Measurements from ENCODE around the gene HOXB7. TPM values are rescaled to one million over a fixed set of nuclear protein-coding genes. Genes with fewer than 3 reads are reported as not detected.
A peak's percentile ranks its signal among the peaks of the same experiment; 100 is the strongest.

HOXB7 gene
- total and polyA plus RNA-seq, 2 experiments from 2014 or later, result 11.1 to 18.9 TPM

DNA sequence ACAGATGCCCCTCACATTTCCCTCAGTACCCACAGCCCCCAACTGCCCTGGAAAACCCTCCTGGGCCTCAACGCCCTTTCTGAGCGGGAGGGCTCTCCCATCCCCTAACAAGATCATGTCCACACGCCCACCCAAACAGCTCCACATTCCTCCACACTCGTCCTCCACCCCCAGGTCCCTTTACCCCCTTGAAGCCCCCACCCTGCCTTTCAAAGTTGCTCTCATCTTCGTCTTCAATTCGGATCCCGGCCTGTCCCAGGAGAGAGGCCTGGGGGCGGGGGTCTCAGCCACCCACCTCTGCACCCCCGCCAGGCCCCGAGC is 47.0 kb downstream of the HOXB7 start:
- DNase-seq, result no peak
- H3K9me3 ChIP-seq (ENCODE audit: low read depth), result no peaks in the 10 kb centered on the region
- WGBS, 2 experiments (ENCODE audit: low coverage in 1 of 2, low lambda C conversion rate in 2 of 2, missing lambda C conversion rate in 2 of 2), result 16 to 35% methylated on average over 3 to 10 of the region's 10 CpGs
- H3K4me3 ChIP-seq, result peak overlapping the region; percentile 82
- no peaks in the 10 kb centered on the region for H3F3A ChIP-seq (ENCODE audit: insufficient read depth)
- H3K27ac ChIP-seq, result no peak overlapping the region
- H3K4me2 ChIP-seq (ENCODE audit: unreplicated experiment), result peak overlapping the region; percentile 99
- H4K20me1 ChIP-seq (ENCODE audit: insufficient read depth), result no peaks in the 10 kb centered on the region
- in situ Hi-C loops (cut with MboI), result no loop called here
- no peaks in the 10 kb centered on the region for H3K4me1 ChIP-seq (ENCODE audit: insufficient read depth)
- H3K27me3 ChIP-seq (replicated peaks; ENCODE audit: insufficient read depth), result no peaks in the 10 kb centered on the region
- H3K9me2 ChIP-seq (ENCODE audit: insufficient read depth), result no peaks in the 10 kb centered on the region
- H3K79me2 ChIP-seq (ENCODE audit: insufficient read depth), result peaks cover 86% of the 10 kb centered on the region
- TF ChIP-seq EZH2phosphoT487 (IDR thresholded peaks at IDR 0.05; ENCODE audit: insufficient read depth, low read depth) (no peak), EZH2 (IDR thresholded peaks at IDR 0.05; ENCODE audit: insufficient read depth, poor library complexity, severe bottlenecking) (no peak)
- H2AFZ ChIP-seq, result 0 out of 2 replicates have a peak overlapping the region, but pooled peaks have one; percentile 52
- peak overlapping the region; percentile 82 for H3K9ac ChIP-seq
- H3K36me3 ChIP-seq (ENCODE audit: low read depth), result no peaks in the 10 kb centered on the region

DNA sequence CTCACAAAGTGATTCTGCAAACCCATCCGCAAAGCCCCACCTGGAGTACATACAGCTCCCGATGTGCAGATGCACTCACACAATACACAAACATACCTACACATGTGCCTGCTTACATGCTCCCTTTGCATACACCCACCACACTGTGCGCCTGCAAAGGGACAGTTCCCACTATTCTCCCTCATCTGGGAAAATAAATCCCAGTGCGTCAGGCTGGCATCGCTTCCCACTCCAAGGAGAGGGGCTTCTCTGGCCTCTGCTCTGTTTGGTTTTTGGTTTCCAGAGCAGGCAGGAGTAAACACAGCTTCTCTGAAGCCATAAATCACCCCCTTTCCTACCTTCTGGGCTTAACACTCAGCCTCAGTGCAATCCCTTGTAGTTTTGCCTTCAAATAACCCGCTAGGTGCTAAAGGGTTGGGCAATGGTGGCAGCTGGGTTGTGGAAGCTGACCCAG is 47.4 kb downstream of the HOXB7 start:
- peak overlapping the region; percentile 99 for H3K4me2 ChIP-seq (ENCODE audit: unreplicated experiment)
- peak overlapping the region; percentile 82 for H3K4me3 ChIP-seq
- H2AFZ ChIP-seq, result no peak overlapping the region
- no peaks in the 10 kb centered on the region for H3F3A ChIP-seq (ENCODE audit: insufficient read depth)
- no peaks in the 10 kb centered on the region for H3K27me3 ChIP-seq (replicated peaks; ENCODE audit: insufficient read depth)
- H3K9me2 ChIP-seq (ENCODE audit: insufficient read depth), result no peaks in the 10 kb centered on the region
- H3K4me1 ChIP-seq (ENCODE audit: insufficient read depth), result no peaks in the 10 kb centered on the region
- no peak overlapping the region for H3K27ac ChIP-seq
- 89 to 97% methylated on average over 6 of the region's 6 CpGs for WGBS, 2 experiments (ENCODE audit: low coverage in 1 of 2, low lambda C conversion rate in 2 of 2, missing lambda C conversion rate in 2 of 2)
- H4K20me1 ChIP-seq (ENCODE audit: insufficient read depth), result no peaks in the 10 kb centered on the region
- H3K9ac ChIP-seq, result peak overlapping the region; percentile 82; the same call in 1 of the 2 replicates
- H3K9me3 ChIP-seq (ENCODE audit: low read depth), result no peaks in the 10 kb centered on the region
- TF ChIP-seq EZH2 (IDR thresholded peaks at IDR 0.05; ENCODE audit: insufficient read depth, poor library complexity, severe bottlenecking), result no peak
- no peak for TF ChIP-seq EZH2phosphoT487 (IDR thresholded peaks at IDR 0.05; ENCODE audit: insufficient read depth, low read depth)
- no peak for DNase-seq
- peaks cover 85% of the 10 kb centered on the region for H3K79me2 ChIP-seq (ENCODE audit: insufficient read depth)
- in situ Hi-C loops (cut with MboI), result no loop called here
- H3K36me3 ChIP-seq (ENCODE audit: low read depth), result no peaks in the 10 kb centered on the region

DNA sequence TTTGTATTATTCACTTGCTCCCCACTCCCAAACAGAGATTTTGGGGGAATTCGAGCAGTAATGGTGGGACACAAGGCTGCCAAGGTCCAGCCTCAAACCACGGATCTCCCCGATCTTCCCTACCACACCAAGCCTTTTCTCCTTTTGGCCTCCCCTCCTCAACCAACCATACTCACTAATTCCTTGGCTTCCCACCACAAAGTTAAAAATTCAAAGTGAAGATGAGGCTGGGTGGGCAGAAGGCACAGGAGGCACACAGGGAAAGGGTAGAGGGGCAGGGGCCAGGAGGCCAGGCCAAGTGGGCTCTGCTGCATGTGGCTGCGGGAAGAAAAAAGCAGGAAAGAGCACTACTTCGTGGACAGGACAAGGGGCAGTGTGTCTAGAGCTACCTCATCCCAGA is 47.9 kb downstream of the HOXB7 start:
- peaks cover 84% of the 10 kb centered on the region for H3K79me2 ChIP-seq (ENCODE audit: insufficient read depth)

DNA sequence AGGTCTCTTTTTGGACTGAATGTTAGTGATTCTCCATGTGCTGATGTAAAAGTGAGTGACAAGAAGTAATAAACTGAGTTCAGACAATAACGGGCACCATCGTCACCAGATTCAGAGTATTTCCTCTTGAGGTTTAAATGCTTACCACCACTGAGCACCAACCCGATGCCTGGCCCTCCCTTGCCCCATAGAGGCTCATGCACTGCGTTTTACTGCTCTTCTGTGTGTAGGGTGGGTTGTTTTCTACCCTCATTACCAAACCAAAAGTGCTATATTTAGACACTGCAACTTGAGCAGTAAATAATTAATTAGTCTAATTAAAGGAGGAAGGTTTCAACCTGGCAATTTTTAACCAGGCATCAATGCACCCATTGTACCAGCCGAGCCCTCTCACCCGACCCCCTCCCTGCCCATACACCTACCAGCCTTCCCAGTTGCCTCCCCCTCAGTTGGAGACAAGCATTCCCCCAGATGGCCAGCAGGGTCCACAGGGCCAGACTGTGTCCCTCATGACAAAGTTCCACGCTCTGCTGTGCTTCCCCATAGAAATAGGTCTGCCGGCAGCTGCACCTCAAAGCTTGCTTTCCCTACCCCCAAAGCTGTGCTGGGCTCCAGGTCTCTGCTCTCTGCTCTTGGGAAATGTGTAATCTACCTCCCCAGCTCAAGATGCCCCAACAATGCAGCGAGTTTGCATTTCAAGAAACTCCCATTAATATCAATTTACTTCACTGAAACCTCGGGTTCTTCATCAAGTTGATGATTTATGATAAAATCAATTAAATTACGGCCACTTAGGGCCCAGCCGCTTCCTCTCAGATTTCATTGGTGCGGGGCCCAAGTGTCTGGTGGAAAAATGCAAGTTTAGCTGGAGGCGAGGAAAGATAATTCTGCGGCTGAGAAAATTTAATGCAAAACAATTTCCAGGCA is 48.7 kb downstream of the HOXB7 start:
- H3K27me3 ChIP-seq (replicated peaks; ENCODE audit: insufficient read depth), result no peaks in the 10 kb centered on the region
- H3K4me3 ChIP-seq, result no peak overlapping the region
- H3K4me2 ChIP-seq (ENCODE audit: unreplicated experiment), result no peak overlapping the region
- H3K9me3 ChIP-seq (ENCODE audit: low read depth), result no peaks in the 10 kb centered on the region
- in situ Hi-C loops (cut with MboI), result no loop called here
- H3K4me1 ChIP-seq (ENCODE audit: insufficient read depth), result peaks cover 3% of the 10 kb centered on the region
- no peaks in the 10 kb centered on the region for H3K9me2 ChIP-seq (ENCODE audit: insufficient read depth)
- H4K20me1 ChIP-seq (ENCODE audit: insufficient read depth), result no peaks in the 10 kb centered on the region
- peaks cover 3% of the 10 kb centered on the region for H3F3A ChIP-seq (ENCODE audit: insufficient read depth)
- H3K27ac ChIP-seq, result no peak overlapping the region
- H3K36me3 ChIP-seq (ENCODE audit: low read depth), result no peaks in the 10 kb centered on the region
- peaks cover 82% of the 10 kb centered on the region for H3K79me2 ChIP-seq (ENCODE audit: insufficient read depth)
- DNase-seq, result peak; percentile 49
- TF ChIP-seq EZH2 (IDR thresholded peaks at IDR 0.05; ENCODE audit: insufficient read depth, poor library complexity, severe bottlenecking), result no peak
- no peak for TF ChIP-seq EZH2phosphoT487 (IDR thresholded peaks at IDR 0.05; ENCODE audit: insufficient read depth, low read depth)
- WGBS, 2 experiments (ENCODE audit: low coverage in 1 of 2, low lambda C conversion rate in 2 of 2, missing lambda C conversion rate in 2 of 2), result 72 to 77% methylated on average over 15 of the region's 15 CpGs
- no peak overlapping the region for H2AFZ ChIP-seq
- H3K9ac ChIP-seq, result no peak overlapping the region

More for the DNA sequence above, 47.9 kb downstream of the HOXB7 start:
- H3K36me3 ChIP-seq (ENCODE audit: low read depth), result no peaks in the 10 kb centered on the region
- no peaks in the 10 kb centered on the region for H3K27me3 ChIP-seq (replicated peaks; ENCODE audit: insufficient read depth)
- TF ChIP-seq EZH2 (IDR thresholded peaks at IDR 0.05; ENCODE audit: insufficient read depth, poor library complexity, severe bottlenecking) (no peak), EZH2phosphoT487 (IDR thresholded peaks at IDR 0.05; ENCODE audit: insufficient read depth, low read depth) (no peak)
- in situ Hi-C loops (cut with MboI), result no loop called here
- H4K20me1 ChIP-seq (ENCODE audit: insufficient read depth), result no peaks in the 10 kb centered on the region
- no peaks in the 10 kb centered on the region for H3K9me2 ChIP-seq (ENCODE audit: insufficient read depth)
- H3K27ac ChIP-seq, result no peak overlapping the region
- H3K4me3 ChIP-seq, result no peak overlapping the region
- no peaks in the 10 kb centered on the region for H3K4me1 ChIP-seq (ENCODE audit: insufficient read depth)
- no peak overlapping the region for H3K4me2 ChIP-seq (ENCODE audit: unreplicated experiment)
- DNase-seq, result no peak
- H3F3A ChIP-seq (ENCODE audit: insufficient read depth), result no peaks in the 10 kb centered on the region
- H2AFZ ChIP-seq, result no peak overlapping the region
- H3K9ac ChIP-seq, result no peak overlapping the region
- H3K9me3 ChIP-seq (ENCODE audit: low read depth), result no peaks in the 10 kb centered on the region
- 61% methylated on average over 5 of the region's 5 CpGs for WGBS, 2 experiments (ENCODE audit: low coverage in 1 of 2, low lambda C conversion rate in 2 of 2, missing lambda C conversion rate in 2 of 2)

Measured in GM23248 (cell line).